ENCODE results near the gene CEP350.

Gene CEP350, protein sequence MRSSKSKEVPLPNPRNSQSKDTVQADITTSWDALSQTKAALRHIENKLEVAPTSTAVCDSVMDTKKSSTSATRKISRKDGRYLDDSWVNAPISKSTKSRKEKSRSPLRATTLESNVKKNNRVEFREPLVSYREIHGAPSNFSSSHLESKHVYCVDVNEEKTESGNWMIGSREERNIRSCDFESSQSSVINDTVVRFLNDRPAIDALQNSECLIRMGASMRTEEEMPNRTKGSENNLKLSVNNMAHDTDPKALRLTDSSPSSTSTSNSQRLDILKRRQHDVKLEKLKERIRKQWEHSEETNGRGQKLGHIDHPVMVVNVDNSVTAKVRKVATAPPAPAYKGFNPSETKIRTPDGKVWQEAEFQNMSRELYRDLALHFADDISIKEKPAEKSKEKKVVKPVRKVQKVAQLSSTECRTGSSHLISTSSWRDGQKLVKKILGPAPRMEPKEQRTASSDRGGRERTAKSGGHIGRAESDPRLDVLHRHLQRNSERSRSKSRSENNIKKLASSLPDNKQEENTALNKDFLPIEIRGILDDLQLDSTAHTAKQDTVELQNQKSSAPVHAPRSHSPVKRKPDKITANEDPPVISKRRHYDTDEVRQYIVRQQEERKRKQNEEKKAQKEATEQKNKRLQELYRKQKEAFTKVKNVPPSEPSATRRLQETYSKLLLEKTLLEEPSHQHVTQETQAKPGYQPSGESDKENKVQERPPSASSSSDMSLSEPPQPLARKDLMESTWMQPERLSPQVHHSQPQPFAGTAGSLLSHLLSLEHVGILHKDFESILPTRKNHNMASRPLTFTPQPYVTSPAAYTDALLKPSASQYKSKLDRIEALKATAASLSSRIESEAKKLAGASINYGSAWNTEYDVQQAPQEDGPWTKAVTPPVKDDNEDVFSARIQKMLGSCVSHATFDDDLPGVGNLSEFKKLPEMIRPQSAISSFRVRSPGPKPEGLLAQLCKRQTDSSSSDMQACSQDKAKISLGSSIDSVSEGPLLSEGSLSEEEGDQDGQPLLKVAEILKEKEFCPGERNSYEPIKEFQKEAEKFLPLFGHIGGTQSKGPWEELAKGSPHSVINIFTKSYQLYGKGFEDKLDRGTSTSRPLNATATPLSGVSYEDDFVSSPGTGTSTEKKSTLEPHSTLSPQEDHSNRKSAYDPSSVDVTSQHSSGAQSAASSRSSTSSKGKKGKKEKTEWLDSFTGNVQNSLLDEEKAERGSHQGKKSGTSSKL (N-terminal part only)

DNA sequence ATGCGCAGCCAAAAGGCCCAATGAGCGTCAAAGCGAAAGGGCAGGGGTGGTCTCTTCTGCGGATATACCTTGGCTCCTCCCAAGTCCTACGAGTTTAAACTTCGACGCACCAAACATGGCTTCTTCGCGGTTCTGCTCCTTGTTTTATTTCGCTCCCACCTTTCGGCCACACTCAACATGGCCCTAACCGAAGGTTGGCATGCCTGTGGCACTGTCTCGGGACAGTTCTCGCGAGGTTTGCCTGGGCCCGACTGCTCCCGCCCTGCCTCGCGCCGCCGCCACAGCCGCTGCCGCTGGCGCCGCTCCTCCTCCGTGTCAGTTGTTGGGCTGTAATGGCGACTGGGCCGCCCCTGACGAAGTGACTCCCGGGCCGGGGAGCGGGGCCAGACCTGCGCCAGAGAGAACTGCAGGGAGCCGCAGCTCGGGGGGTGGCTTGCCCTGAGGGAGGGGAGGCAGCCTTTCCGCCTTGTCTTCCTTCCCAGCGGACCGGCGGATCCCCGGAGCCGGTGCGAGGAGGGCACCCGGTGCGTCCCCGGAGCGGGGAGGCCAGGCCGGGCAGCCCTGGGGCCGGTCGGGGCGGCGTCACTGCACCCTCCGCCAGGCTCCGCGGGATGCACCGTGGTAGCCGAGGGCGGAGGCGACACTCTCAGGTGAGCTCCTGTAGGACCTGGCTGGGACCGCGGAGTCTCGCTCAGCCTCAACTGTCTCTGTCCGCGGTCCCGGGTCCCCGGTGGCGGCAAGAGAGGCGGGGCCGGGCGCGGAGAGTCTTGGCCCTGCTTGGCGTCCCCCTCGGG lies at the start of gene CEP350:
TSS of gene CEP350 (plus strand) at position 318 of the 794 bp plus-strand sequence. CDS start 31,372 bp downstream, outside the sequence.
- H3K9ac ChIP-seq: peak within 1 kb of the TSS; percentile 87
- peaks cover 34% of the 10 kb centered on the region for H3K4me1 ChIP-seq (ENCODE audit: low read depth, poor library complexity, severe bottlenecking)
- H3K27ac ChIP-seq: peak within 1 kb of the TSS; percentile 75
- TF ChIP-seq, protein P1, sequence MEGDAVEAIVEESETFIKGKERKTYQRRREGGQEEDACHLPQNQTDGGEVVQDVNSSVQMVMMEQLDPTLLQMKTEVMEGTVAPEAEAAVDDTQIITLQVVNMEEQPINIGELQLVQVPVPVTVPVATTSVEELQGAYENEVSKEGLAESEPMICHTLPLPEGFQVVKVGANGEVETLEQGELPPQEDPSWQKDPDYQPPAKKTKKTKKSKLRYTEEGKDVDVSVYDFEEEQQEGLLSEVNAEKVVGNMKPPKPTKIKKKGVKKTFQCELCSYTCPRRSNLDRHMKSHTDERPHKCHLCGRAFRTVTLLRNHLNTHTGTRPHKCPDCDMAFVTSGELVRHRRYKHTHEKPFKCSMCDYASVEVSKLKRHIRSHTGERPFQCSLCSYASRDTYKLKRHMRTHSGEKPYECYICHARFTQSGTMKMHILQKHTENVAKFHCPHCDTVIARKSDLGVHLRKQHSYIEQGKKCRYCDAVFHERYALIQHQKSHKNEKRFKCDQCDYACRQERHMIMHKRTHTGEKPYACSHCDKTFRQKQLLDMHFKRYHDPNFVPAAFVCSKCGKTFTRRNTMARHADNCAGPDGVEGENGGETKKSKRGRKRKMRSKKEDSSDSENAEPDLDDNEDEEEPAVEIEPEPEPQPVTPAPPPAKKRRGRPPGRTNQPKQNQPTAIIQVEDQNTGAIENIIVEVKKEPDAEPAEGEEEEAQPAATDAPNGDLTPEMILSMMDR (conservative IDR thresholded peaks at IDR 0.05; ENCODE audit: low read depth, low read length): no peak
- H2AFZ ChIP-seq (ENCODE audit: low read depth): peak within 1 kb of the TSS; percentile 95
- peaks cover 21% of the 10 kb centered on the region; the same call in 1 of the 2 replicates for H4K20me1 ChIP-seq (ENCODE audit: insufficient read depth)
- H3K4me3 ChIP-seq (IDR thresholded peaks at IDR 0.05; ENCODE audit: insufficient read depth, low read depth, low read length): peak within 1 kb of the TSS; percentile 98
- H3K27me3 ChIP-seq (ENCODE audit: insufficient read depth, low read depth): no peaks in the 10 kb centered on the region
- peak within 1 kb of the TSS; percentile 86 for H3K4me2 ChIP-seq
- peaks cover 51% of the 10 kb centered on the region for H3K79me2 ChIP-seq (ENCODE audit: insufficient read depth, low read depth)
- H3K36me3 ChIP-seq (ENCODE audit: insufficient read depth): no peaks in the 10 kb centered on the region

DNA sequence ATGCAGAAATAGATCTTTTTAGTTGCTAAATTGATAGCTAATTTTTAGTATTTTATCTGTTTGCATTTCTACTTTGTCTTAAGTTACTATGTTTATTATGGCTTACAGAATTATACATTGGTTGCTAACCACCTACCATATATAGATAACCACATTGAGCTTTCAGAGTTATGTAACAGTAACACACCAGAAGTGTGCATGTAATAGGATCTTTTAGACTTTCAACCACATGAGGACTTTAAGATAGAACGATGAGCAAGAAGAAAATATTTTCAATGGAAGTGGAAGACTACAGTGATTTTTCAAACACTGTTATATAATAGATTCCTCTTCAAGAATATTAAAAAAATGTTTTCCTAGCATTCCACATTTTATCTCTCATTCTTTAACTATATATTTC lies 43.7 kb upstream of the CEP350 start:
- Histone ChIP-seq H2AFZ (ENCODE audit: low read depth) (no peak overlapping the region), H3K4me2 (peak overlapping the region; percentile 16; the same call in 1 of the 2 replicates), H3K36me3 (ENCODE audit: insufficient read depth) (peaks cover 11% of the 10 kb centered on the region; the same call in 1 of the 2 replicates), H3K27ac (peak overlapping the region; percentile 4; the same call in 1 of the 2 replicates), H3K79me2 (ENCODE audit: insufficient read depth, low read depth) (no peaks in the 10 kb centered on the region), H3K4me3 (IDR thresholded peaks at IDR 0.05; ENCODE audit: insufficient read depth, low read depth, low read length) (no peak overlapping the region), H3K27me3 (ENCODE audit: insufficient read depth, low read depth) (no peaks in the 10 kb centered on the region), H4K20me1 (ENCODE audit: insufficient read depth) (no peaks in the 10 kb centered on the region; the same call in 1 of the 2 replicates), H3K9ac (no peak overlapping the region), H3K4me1 (ENCODE audit: low read depth, poor library complexity, severe bottlenecking) (peaks cover 21% of the 10 kb centered on the region)
- TF ChIP-seq, protein P1 (conservative IDR thresholded peaks at IDR 0.05; ENCODE audit: low read depth, low read length): no peak

DNA sequence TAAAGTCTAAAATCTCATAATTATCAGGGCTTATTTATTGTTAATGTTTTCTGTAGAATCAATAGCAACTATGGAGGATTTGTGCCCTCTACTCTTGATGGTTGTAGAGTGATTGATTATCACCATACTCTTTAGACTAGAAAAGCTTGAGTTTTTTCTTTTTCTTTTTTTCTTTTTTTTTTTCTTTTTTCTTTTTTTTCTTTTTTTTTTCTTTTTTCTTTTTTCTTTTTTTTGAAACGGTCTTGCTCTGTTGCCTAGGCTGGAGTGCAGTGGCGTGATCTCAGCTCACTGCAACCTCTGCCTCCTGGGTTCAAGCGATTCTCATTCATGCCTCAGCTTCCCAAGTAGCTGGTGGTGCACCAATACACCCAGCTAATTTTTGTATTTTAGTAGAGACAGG lies 42.8 kb upstream of the CEP350 start:
- Histone ChIP-seq H2AFZ (ENCODE audit: low read depth) (no peak overlapping the region), H3K27ac (no peak overlapping the region), H3K4me1 (ENCODE audit: low read depth, poor library complexity, severe bottlenecking) (peaks cover 21% of the 10 kb centered on the region), H3K9ac (no peak overlapping the region), H3K36me3 (ENCODE audit: insufficient read depth) (peaks cover 11% of the 10 kb centered on the region; the same call in 1 of the 2 replicates), H4K20me1 (ENCODE audit: insufficient read depth) (no peaks in the 10 kb centered on the region; the same call in 1 of the 2 replicates), H3K4me2 (no peak overlapping the region), H3K4me3 (IDR thresholded peaks at IDR 0.05; ENCODE audit: insufficient read depth, low read depth, low read length) (no peak overlapping the region), H3K79me2 (ENCODE audit: insufficient read depth, low read depth) (no peaks in the 10 kb centered on the region), H3K27me3 (ENCODE audit: insufficient read depth, low read depth) (no peaks in the 10 kb centered on the region)
- TF ChIP-seq, protein P1 (conservative IDR thresholded peaks at IDR 0.05; ENCODE audit: low read depth, low read length): no peak

Data from KMS-11 (cell line).